ENCODE results near the gene STK11IP.
A peak's percentile ranks its signal among the peaks of the same experiment; 100 is the strongest.

DNA sequence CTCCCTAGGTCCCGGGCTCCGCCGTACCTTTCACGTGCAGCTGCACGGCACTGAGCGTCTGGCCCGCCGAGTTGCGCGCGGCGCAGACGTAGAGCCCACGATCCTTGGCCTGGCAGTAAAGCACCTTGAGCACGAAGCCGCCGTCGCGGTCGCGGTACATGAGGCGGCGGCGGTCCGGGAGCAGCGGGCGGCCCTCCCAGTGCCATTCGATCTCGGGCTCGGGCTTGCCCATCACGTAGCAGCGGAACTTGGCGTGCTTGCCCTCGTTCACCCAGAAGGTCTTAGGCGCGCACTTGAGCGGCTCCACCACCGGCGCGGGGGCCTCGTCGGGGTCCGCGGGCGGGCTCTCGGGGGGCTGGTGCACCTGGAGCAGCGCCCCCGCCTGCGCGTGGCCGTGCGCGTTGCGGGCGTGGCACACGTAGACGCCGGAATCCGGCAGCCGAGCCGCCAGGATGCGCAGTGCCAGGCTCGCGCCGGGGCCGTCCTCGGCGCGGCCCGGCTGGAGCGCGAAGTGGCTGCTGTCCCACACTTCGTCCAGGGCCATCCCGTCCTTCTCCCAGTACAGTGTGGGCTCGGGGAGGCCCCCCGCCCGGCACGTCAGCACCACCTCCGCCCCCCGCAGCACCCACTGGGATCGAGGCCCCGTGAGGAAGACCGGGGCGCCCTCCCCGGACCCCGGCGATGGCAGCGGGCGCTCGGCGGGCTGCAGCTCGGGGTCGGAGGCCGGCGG, 27.3 kb upstream of the STK11IP start:
- TF ChIP-seq CREB1 (CRISPR knock-in tag; IDR thresholded peaks at IDR 0.05) (no peak), NFYB (CRISPR knock-in tag; conservative IDR thresholded peaks at IDR 0.05; ENCODE audit: low read depth) (no peak), JUN (CRISPR knock-in tag; IDR thresholded peaks at IDR 0.05) (no peak), FOXK1 (CRISPR knock-in tag; IDR thresholded peaks at IDR 0.05) (0 out of 2 replicates have a peak, but pooled peaks have one; percentile 35)
- TF ChIP-seq, protein P1, sequence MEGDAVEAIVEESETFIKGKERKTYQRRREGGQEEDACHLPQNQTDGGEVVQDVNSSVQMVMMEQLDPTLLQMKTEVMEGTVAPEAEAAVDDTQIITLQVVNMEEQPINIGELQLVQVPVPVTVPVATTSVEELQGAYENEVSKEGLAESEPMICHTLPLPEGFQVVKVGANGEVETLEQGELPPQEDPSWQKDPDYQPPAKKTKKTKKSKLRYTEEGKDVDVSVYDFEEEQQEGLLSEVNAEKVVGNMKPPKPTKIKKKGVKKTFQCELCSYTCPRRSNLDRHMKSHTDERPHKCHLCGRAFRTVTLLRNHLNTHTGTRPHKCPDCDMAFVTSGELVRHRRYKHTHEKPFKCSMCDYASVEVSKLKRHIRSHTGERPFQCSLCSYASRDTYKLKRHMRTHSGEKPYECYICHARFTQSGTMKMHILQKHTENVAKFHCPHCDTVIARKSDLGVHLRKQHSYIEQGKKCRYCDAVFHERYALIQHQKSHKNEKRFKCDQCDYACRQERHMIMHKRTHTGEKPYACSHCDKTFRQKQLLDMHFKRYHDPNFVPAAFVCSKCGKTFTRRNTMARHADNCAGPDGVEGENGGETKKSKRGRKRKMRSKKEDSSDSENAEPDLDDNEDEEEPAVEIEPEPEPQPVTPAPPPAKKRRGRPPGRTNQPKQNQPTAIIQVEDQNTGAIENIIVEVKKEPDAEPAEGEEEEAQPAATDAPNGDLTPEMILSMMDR (IDR thresholded peaks at IDR 0.05) = no peak
- TF ChIP-seq, protein P2, sequence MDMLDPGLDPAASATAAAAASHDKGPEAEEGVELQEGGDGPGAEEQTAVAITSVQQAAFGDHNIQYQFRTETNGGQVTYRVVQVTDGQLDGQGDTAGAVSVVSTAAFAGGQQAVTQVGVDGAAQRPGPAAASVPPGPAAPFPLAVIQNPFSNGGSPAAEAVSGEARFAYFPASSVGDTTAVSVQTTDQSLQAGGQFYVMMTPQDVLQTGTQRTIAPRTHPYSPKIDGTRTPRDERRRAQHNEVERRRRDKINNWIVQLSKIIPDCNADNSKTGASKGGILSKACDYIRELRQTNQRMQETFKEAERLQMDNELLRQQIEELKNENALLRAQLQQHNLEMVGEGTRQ (CRISPR knock-in tag; IDR thresholded peaks at IDR 0.05) = peak; percentile 8
- TF ChIP-seq, protein P3, sequence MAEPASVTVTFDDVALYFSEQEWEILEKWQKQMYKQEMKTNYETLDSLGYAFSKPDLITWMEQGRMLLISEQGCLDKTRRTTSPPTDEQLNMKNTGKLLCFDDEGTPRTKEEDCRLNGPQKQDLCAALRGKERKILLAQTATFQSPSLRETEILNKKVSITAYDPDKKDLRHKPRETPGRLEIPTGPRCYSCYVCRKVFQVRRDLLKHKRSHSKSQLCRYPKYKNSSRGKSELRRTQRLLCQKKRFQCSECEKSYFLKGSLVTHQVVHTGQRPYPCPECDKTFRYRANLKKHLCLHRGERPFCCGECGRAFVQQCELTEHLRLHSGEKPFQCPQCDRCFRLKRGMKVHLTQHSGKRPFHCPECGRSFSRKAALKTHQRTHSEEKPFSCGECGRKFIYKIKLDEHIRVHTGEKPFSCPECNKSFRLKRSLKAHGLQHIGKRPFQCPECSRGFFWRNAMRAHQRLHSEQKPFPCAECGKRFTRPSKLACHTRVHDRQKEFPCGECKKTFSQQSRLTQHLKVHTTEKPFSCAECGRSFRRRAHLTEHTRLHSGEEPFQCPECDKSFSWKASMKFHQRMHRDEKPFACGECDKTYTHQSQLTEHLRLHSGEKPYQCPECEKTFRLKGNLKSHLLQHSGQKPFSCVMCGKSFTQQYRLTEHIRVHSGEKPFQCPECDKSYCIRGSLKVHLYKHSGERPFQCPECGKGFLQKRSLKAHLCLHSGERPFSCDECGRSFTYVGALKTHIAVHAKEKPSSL (CRISPR knock-in tag; conservative IDR thresholded peaks at IDR 0.05) = no peak
- TF ChIP-seq, protein P4, sequence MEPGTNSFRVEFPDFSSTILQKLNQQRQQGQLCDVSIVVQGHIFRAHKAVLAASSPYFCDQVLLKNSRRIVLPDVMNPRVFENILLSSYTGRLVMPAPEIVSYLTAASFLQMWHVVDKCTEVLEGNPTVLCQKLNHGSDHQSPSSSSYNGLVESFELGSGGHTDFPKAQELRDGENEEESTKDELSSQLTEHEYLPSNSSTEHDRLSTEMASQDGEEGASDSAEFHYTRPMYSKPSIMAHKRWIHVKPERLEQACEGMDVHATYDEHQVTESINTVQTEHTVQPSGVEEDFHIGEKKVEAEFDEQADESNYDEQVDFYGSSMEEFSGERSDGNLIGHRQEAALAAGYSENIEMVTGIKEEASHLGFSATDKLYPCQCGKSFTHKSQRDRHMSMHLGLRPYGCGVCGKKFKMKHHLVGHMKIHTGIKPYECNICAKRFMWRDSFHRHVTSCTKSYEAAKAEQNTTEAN (CRISPR knock-in tag; IDR thresholded peaks at IDR 0.05) = peak; percentile 37; the same call in 1 of the 2 replicates
- TF ChIP-seq, protein P5, sequence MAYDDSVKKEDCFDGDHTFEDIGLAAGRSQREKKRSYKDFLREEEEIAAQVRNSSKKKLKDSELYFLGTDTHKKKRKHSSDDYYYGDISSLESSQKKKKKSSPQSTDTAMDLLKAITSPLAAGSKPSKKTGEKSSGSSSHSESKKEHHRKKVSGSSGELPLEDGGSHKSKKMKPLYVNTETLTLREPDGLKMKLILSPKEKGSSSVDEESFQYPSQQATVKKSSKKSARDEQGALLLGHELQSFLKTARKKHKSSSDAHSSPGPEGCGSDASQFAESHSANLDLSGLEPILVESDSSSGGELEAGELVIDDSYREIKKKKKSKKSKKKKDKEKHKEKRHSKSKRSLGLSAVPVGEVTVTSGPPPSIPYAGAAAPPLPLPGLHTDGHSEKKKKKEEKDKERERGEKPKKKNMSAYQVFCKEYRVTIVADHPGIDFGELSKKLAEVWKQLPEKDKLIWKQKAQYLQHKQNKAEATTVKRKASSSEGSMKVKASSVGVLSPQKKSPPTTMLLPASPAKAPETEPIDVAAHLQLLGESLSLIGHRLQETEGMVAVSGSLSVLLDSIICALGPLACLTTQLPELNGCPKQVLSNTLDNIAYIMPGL (CRISPR knock-in tag; IDR thresholded peaks at IDR 0.05) = peak; percentile 68
- TF ChIP-seq, protein P6, sequence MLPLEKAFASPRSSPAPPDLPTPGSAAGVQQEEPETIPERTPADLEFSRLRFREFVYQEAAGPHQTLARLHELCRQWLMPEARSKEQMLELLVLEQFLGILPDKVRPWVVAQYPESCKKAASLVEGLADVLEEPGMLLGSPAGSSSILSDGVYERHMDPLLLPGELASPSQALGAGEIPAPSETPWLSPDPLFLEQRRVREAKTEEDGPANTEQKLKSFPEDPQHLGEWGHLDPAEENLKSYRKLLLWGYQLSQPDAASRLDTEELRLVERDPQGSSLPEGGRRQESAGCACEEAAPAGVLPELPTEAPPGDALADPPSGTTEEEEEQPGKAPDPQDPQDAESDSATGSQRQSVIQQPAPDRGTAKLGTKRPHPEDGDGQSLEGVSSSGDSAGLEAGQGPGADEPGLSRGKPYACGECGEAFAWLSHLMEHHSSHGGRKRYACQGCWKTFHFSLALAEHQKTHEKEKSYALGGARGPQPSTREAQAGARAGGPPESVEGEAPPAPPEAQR (CRISPR knock-in tag; IDR thresholded peaks at IDR 0.05) = no peak
